Stimulated activated CD4-positive, alpha-beta T cell treated with anti-CD3 and anti-CD28 coated beads, Interleukin-4, amount 100 ng/mL, for 1 hour (primary cell): ENCODE results near the gene FILIP1L.

ENCODE experiments used
- DNase-seq: peaks from one replicate; pipeline ENCODE4 v3.0.0-alpha.2; 2020

The FILIP1L gene

GRCh38 chr3:99966662-99967416 lies 147.5 kb downstream of the FILIP1L start:
- no peak for DNase-seq

- DNase-seq = no peak
Measured at GRCh38 chr3:99965681-99966408, 148.5 kb downstream of the FILIP1L start.

- no peak for DNase-seq
Measured at GRCh38 chr3:99965077-99965476, 149.2 kb downstream of the FILIP1L start.

- no peak for DNase-seq
Measured at GRCh38 chr3:99962703-99963102, 151.6 kb downstream of the FILIP1L start.

GRCh38 chr3:99961756-99962515 lies 152.4 kb downstream of the FILIP1L start:
- DNase-seq = no peak

GRCh38 chr3:99960941-99961340 lies 153.4 kb downstream of the FILIP1L start:
- DNase-seq = no peak

- DNase-seq = no peak
Measured at GRCh38 chr3:99960123-99960878, 154.0 kb downstream of the FILIP1L start.

- no peak for DNase-seq
Measured at GRCh38 chr3:99958222-99958912, 155.9 kb downstream of the FILIP1L start.

GRCh38 chr3:99957151-99957796 lies 157.0 kb downstream of the FILIP1L start:
- no peak for DNase-seq

- DNase-seq = no peak
Measured at GRCh38 chr3:99955773-99956562, 158.3 kb downstream of the FILIP1L start.

- no peak for DNase-seq
Measured at GRCh38 chr3:99954914-99955644, 159.2 kb downstream of the FILIP1L start.

GRCh38 chr3:99953596-99953995 lies 160.7 kb downstream of the FILIP1L start:
- DNase-seq = no peak

- DNase-seq = no peak
Measured at GRCh38 chr3:99952306-99952705, 162.0 kb downstream of the FILIP1L start.

- no peak for DNase-seq
Measured at GRCh38 chr3:99951701-99952100, 162.6 kb downstream of the FILIP1L start.

- DNase-seq = no peak
Measured at GRCh38 chr3:99950921-99951320, 163.4 kb downstream of the FILIP1L start.

- DNase-seq = no peak
Measured at GRCh38 chr3:99949956-99950670, 164.2 kb downstream of the FILIP1L start.

GRCh38 chr3:99948467-99949089 lies 165.7 kb downstream of the FILIP1L start:
- no peak for DNase-seq

- no peak for DNase-seq
Measured at GRCh38 chr3:99947356-99947755, 166.9 kb downstream of the FILIP1L start.
